ENCODE measurements around the gene PLXNA2.

Gene PLXNA2

GRCh38 chr1:208219098-208219658, 25.0 kb downstream of the PLXNA2 start:
- TF ChIP-seq CTCF (IDR thresholded peaks at IDR 0.05; ENCODE audit: low read depth, low read length, missing control alignments), result no peak
- no peak overlapping the region for H3K4me3 ChIP-seq (replicated peaks; ENCODE audit: low read depth, low read length)
- DNase-seq (ENCODE audit: extremely low read depth, low read depth), result no peak

- TF ChIP-seq CTCF (IDR thresholded peaks at IDR 0.05; ENCODE audit: low read depth, low read length, missing control alignments), result no peak
- DNase-seq (ENCODE audit: extremely low read depth, low read depth), result no peak
- H3K4me3 ChIP-seq (replicated peaks; ENCODE audit: low read depth, low read length), result no peak overlapping the region
Observed at GRCh38 chr1:208218237-208219097, 25.7 kb downstream of the PLXNA2 start.

- DNase-seq (ENCODE audit: extremely low read depth, low read depth), result no peak
- no peak for TF ChIP-seq CTCF (IDR thresholded peaks at IDR 0.05; ENCODE audit: low read depth, low read length, missing control alignments)
- no peak overlapping the region for H3K4me3 ChIP-seq (replicated peaks; ENCODE audit: low read depth, low read length)
Observed at GRCh38 chr1:208217781-208218180, 26.4 kb downstream of the PLXNA2 start.

GRCh38 chr1:208216806-208217205, 27.4 kb downstream of the PLXNA2 start:
- no peak for DNase-seq (ENCODE audit: extremely low read depth, low read depth)
- H3K4me3 ChIP-seq (replicated peaks; ENCODE audit: low read depth, low read length), result no peak overlapping the region
- TF ChIP-seq CTCF (IDR thresholded peaks at IDR 0.05; ENCODE audit: low read depth, low read length, missing control alignments), result no peak

GRCh38 chr1:208216062-208216461, 28.1 kb downstream of the PLXNA2 start:
- DNase-seq (ENCODE audit: extremely low read depth, low read depth), result no peak
- H3K4me3 ChIP-seq (replicated peaks; ENCODE audit: low read depth, low read length), result no peak overlapping the region
- no peak for TF ChIP-seq CTCF (IDR thresholded peaks at IDR 0.05; ENCODE audit: low read depth, low read length, missing control alignments)

- no peak for DNase-seq (ENCODE audit: extremely low read depth, low read depth)
- TF ChIP-seq CTCF (IDR thresholded peaks at IDR 0.05; ENCODE audit: low read depth, low read length, missing control alignments), result no peak
- H3K4me3 ChIP-seq (replicated peaks; ENCODE audit: low read depth, low read length), result no peak overlapping the region
Observed at GRCh38 chr1:208215393-208215792, 28.8 kb downstream of the PLXNA2 start.

All from HFF-Myc (cell line).